ENCODE measurements around the gene SMIM35.

SMIM35 gene

GRCh38 chr11:118006153-118006534 lies 80.6 kb downstream of the SMIM35 start:
- no peak for DNase-seq (ENCODE audit: low spot score)
- in situ Hi-C loops (cut with MboI; ENCODE audit: low sequenced_read_pairs, unreplicated experiment), result no loop called here
- TF ChIP-seq CTCF (IDR thresholded peaks at IDR 0.05; ENCODE audit: borderline replicate concordance, control extremely low read depth, extremely low read depth, insufficient read depth, missing control alignments), result no peak

GRCh38 chr11:118005224-118006152 lies 81.3 kb downstream of the SMIM35 start:
- in situ Hi-C loops (cut with MboI; ENCODE audit: low sequenced_read_pairs, unreplicated experiment), result no loop called here
- no peak for DNase-seq (ENCODE audit: low spot score)
- TF ChIP-seq CTCF (IDR thresholded peaks at IDR 0.05; ENCODE audit: borderline replicate concordance, control extremely low read depth, extremely low read depth, insufficient read depth, missing control alignments), result no peak

DNA sequence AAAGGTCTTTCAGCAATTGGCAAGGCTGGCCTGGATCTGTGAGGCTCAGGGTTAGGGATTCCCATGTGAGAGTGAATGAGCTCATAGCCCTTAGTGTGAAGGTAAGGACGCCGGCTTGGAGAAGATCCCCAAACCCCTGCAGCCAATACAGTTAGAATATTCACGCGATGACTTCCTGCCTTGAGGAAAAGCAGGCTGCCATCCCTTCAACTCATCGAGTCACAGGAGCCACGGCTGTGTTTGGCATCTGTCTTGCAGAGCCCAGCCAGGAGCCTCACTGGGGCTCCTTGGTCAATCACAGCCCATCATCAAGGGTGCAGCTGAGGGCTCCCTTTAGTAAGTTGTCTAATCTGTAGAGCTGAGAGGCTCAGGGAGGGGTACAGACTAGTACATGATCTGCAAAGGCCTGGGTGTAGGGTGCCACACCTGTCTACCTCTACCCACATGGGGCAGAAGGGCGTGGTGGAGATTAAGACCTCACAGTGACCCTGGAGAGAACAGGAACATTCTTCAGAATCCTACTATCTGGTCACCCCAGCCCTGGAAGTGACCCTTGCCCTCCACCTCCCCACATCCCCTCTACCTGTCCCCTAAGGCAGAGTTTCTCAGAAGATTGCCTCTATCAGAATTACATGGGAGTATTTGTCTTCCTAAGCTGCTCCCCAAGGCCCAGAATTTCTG lies 82.1 kb downstream of the SMIM35 start:
- TF ChIP-seq CTCF (IDR thresholded peaks at IDR 0.05; ENCODE audit: borderline replicate concordance, control extremely low read depth, extremely low read depth, insufficient read depth, missing control alignments), result no peak
- DNase-seq (ENCODE audit: low spot score), result no peak
- in situ Hi-C loops (cut with MboI; ENCODE audit: low sequenced_read_pairs, unreplicated experiment), result no loop called here

DNA sequence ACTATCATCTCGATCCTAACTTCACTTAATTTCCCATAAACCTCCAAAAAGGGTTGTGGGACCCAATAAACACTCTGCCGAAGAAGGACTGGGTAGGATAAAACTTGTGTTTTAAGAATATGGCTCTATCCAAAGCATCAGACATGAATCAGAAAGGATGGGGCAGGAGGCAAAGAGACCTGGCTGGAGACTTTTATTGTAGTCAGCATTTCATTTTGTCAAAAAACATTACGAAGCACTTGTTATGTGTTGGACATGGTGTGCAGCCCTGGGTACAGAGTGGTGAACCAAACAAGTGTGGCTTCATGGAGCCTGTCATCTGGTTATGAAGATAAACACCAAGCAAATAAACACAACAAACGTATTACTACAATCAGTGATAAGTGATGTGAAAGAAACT lies 83.3 kb downstream of the SMIM35 start:
- in situ Hi-C loops (cut with MboI; ENCODE audit: low sequenced_read_pairs, unreplicated experiment), result no loop called here
- TF ChIP-seq CTCF (IDR thresholded peaks at IDR 0.05; ENCODE audit: borderline replicate concordance, control extremely low read depth, extremely low read depth, insufficient read depth, missing control alignments), result no peak
- no peak for DNase-seq (ENCODE audit: low spot score)

DNA sequence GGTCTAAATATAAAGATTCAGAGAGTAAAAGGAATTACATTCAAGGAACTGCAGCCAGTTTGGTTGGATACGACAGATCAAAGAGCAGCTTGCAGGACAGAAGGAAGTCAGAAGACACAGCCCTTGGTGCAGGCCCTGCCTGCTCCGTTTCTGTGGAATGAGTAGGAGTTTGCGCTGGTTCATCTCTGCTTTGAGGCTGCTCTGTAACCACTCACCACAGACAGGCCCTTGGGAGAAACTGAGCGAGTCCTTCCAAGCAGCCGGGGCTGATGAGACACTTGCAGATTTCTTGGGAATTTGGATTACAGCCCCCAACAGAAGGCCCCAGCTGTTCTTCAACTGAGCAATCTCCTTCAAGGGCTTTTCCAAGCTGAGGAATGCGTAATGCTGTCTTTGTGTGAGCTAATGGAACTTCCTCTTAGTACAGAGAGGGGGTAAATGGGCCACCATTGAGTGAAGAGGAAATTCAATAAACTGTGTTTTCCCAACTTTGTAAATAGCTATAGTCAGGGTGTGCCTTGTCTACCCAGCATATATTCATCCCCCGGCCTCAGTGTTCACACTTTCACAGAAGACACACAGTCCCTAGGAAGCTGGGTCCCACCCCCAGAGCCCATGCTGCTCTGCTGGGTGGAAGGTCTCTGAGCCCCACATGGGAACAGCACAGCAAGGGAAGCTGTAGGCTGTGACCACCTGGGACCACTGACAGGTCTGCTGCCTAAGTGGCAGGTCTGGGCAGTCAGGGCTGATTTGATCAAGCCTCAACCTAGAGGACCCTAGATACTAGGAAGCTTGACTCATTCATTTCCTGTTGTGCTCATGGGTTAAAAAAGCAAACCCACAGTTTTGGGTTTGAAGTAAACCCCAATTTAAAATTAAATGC lies 84.0 kb downstream of the SMIM35 start:
- TF ChIP-seq CTCF (IDR thresholded peaks at IDR 0.05; ENCODE audit: borderline replicate concordance, control extremely low read depth, extremely low read depth, insufficient read depth, missing control alignments), result no peak
- in situ Hi-C loops (cut with MboI; ENCODE audit: low sequenced_read_pairs, unreplicated experiment), result no loop called here
- DNase-seq (ENCODE audit: low spot score), result no peak

GRCh38 chr11:118002010-118002540 lies 84.7 kb downstream of the SMIM35 start:
- no peak for TF ChIP-seq CTCF (IDR thresholded peaks at IDR 0.05; ENCODE audit: borderline replicate concordance, control extremely low read depth, extremely low read depth, insufficient read depth, missing control alignments)
- in situ Hi-C loops (cut with MboI; ENCODE audit: low sequenced_read_pairs, unreplicated experiment), result no loop called here
- DNase-seq (ENCODE audit: low spot score), result no peak
